Panc1 (cell line): Measurements from ENCODE around the gene ZNF214.
"Not testable (repeated sequence)": the region's sequence is repeated elsewhere in the genome, so short reads cannot be mapped to it uniquely, and the experiment has no call there.

Experiments used
- POLR2AphosphoS5 ChIP-seq: IDR thresholded peaks from 2 replicates; pipeline ENCODE4 v1.6.1; 2012; ENCODE audit warnings: mild to moderate bottlenecking, low read depth, low read length, moderate library complexity
- TF ChIP-seq, protein P1 (sequence below): fragments of 450-650 bp; IDR thresholded peaks from 2 replicates; pipeline ENCODE4 v1.5.1; 2017; ENCODE audit warnings: mild to moderate bottlenecking

DNA sequence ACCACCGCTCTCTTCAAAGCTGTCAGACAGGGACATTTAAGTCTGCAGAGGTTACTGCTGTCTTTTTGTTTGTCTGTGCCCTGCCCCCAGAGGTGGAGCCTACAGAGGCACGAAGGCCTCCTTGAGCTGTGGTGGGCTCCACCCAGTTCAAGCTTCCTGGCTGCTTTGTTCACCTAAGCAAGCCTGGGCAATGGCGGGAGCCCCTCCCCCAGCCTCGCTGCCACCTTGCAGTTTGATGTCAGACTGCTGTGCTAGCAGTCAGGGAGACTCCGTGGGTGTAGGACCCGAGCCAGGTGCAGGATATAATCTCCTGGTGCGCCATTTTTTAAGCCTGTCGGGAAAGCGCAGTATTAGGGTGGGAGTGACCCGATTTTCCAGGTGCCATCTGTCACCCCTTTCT is 65.9 kb downstream of the ZNF214 start:
- TF ChIP-seq, protein P1, sequence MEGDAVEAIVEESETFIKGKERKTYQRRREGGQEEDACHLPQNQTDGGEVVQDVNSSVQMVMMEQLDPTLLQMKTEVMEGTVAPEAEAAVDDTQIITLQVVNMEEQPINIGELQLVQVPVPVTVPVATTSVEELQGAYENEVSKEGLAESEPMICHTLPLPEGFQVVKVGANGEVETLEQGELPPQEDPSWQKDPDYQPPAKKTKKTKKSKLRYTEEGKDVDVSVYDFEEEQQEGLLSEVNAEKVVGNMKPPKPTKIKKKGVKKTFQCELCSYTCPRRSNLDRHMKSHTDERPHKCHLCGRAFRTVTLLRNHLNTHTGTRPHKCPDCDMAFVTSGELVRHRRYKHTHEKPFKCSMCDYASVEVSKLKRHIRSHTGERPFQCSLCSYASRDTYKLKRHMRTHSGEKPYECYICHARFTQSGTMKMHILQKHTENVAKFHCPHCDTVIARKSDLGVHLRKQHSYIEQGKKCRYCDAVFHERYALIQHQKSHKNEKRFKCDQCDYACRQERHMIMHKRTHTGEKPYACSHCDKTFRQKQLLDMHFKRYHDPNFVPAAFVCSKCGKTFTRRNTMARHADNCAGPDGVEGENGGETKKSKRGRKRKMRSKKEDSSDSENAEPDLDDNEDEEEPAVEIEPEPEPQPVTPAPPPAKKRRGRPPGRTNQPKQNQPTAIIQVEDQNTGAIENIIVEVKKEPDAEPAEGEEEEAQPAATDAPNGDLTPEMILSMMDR = not testable (repeated sequence)
- not testable (repeated sequence) for TF ChIP-seq POLR2AphosphoS5
